ENCODE data around the gene MYO1F. TPM values are rescaled to one million over a fixed set of nuclear protein-coding genes. Genes with fewer than 3 reads are reported as not detected.
"Not testable (repeated sequence)": the region's sequence is repeated elsewhere in the genome, so short reads cannot be mapped to it uniquely, and the experiment has no call there.

Gene MYO1F
- total RNA-seq, 2 experiments from 2014 or later, result 306 to 332 TPM

- Mint-ChIP-seq H3K27ac (peak overlapping the region; percentile 97), H3K9me3 (no peaks in the 10 kb centered on the region), H3K27me3 (no peaks in the 10 kb centered on the region), H3K4me3 (peak overlapping the region; percentile 83), H3K4me1 (peaks cover 62% of the 10 kb centered on the region), H3K36me3 (peaks cover 40% of the 10 kb centered on the region)
- peak; percentile 91 for ATAC-seq (ENCODE audit: low read depth)
- peak; percentile 72 for DNase-seq
- POLR2A ChIA-PET, result interaction anchor here (0.5 to 1.9 kb wide), 14 partner anchors 9 to 226 kb away, joined by 3 to 20 read pairs (median 3); partner anchors contain the start of gene ZNF414
These were observed 8.0 kb downstream of the MYO1F start for GRCh38 chr19:8569066-8569771.

- H3K4me3 Mint-ChIP-seq, result no peak overlapping the region
- POLR2A ChIA-PET, result interaction anchor here (0.7 to 1.9 kb wide), 4 partner anchors 10 to 112 kb away, joined by 3 to 20 read pairs (median 6); partner anchors contain the start of gene ZNF414
- H3K27ac Mint-ChIP-seq, result peak overlapping the region; percentile 68
- no peak for DNase-seq
- no peak for ATAC-seq (ENCODE audit: low read depth)
- peaks cover 28% of the 10 kb centered on the region for H3K36me3 Mint-ChIP-seq
- no peaks in the 10 kb centered on the region for H3K27me3 Mint-ChIP-seq
- peaks cover 50% of the 10 kb centered on the region for H3K4me1 Mint-ChIP-seq
- H3K9me3 Mint-ChIP-seq, result no peaks in the 10 kb centered on the region
These were observed 9.6 kb downstream of the MYO1F start for GRCh38 chr19:8567522-8568172.

- no peak for ATAC-seq (ENCODE audit: low read depth)
- Mint-ChIP-seq H3K4me3 (no peak overlapping the region), H3K27ac (no peak overlapping the region), H3K4me1 (peaks cover 42% of the 10 kb centered on the region), H3K9me3 (no peaks in the 10 kb centered on the region), H3K36me3 (peaks cover 22% of the 10 kb centered on the region), H3K27me3 (no peaks in the 10 kb centered on the region)
- POLR2A ChIA-PET, result interaction anchor here (0.7 kb wide), 3 partner anchors 10 to 111 kb away, joined by 5 to 7 read pairs (median 5); no protein-coding TSS in a partner anchor
- no peak for DNase-seq
These were observed 10.4 kb downstream of the MYO1F start for GRCh38 chr19:8566855-8567254.

GRCh38 chr19:8564866-8565265, 12.4 kb downstream of the MYO1F start:
- H3K9me3 Mint-ChIP-seq; DNase-seq; POLR2A ChIA-PET; H3K27me3 Mint-ChIP-seq; H3K27ac Mint-ChIP-seq; H3K4me3 Mint-ChIP-seq; ATAC-seq (ENCODE audit: low read depth): not testable (repeated sequence)
- peaks cover 34% of the 10 kb centered on the region for H3K4me1 Mint-ChIP-seq
- peaks cover 26% of the 10 kb centered on the region for H3K36me3 Mint-ChIP-seq

GRCh38 chr19:8561075-8561764, 16.0 kb downstream of the MYO1F start:
- Mint-ChIP-seq H3K4me3 (no peak overlapping the region), H3K27me3 (no peaks in the 10 kb centered on the region), H3K4me1 (peaks cover 23% of the 10 kb centered on the region), H3K27ac (peak overlapping the region; percentile 68), H3K9me3 (no peaks in the 10 kb centered on the region), H3K36me3 (peaks cover 33% of the 10 kb centered on the region)
- no peak for DNase-seq
- POLR2A ChIA-PET, result no interaction called here
- ATAC-seq (ENCODE audit: low read depth), result no peak

- Mint-ChIP-seq H3K27ac (peak overlapping the region; percentile 31), H3K4me3 (no peak overlapping the region), H3K27me3 (no peaks in the 10 kb centered on the region), H3K36me3 (peaks cover 34% of the 10 kb centered on the region), H3K9me3 (no peaks in the 10 kb centered on the region), H3K4me1 (peaks cover 18% of the 10 kb centered on the region)
- POLR2A ChIA-PET, result interaction anchor here (0.8 kb wide), 1 partner anchor 11 kb away, joined by 3 read pairs; no protein-coding TSS in a partner anchor
- DNase-seq, result no peak
- ATAC-seq (ENCODE audit: low read depth), result no peak
These were observed 18.9 kb downstream of the MYO1F start for GRCh38 chr19:8558325-8558724.

GRCh38 chr19:8557642-8558238, 19.5 kb downstream of the MYO1F start:
- ATAC-seq (ENCODE audit: low read depth) (peak; percentile 26), DNase-seq (no peak)
- Mint-ChIP-seq H3K9me3 (no peaks in the 10 kb centered on the region), H3K27ac (peak overlapping the region; percentile 80), H3K4me1 (peaks cover 18% of the 10 kb centered on the region), H3K36me3 (peaks cover 38% of the 10 kb centered on the region), H3K4me3 (no peak overlapping the region), H3K27me3 (no peaks in the 10 kb centered on the region)
- POLR2A ChIA-PET, result interaction anchor here (0.6 kb wide), 1 partner anchor 43 kb away, joined by 3 read pairs; no protein-coding TSS in a partner anchor

- Mint-ChIP-seq H3K36me3 (peaks cover 41% of the 10 kb centered on the region), H3K27ac (peak overlapping the region; percentile 42)
- not testable (repeated sequence) for H3K27me3 Mint-ChIP-seq
These were observed 23.5 kb downstream of the MYO1F start for GRCh38 chr19:8553729-8554128.

GRCh38 chr19:8552810-8553209, 24.4 kb downstream of the MYO1F start:
- DNase-seq, result no peak
- no peak for ATAC-seq (ENCODE audit: low read depth)
- Mint-ChIP-seq H3K27me3 (no peaks in the 10 kb centered on the region), H3K36me3 (peaks cover 39% of the 10 kb centered on the region), H3K4me1 (peaks cover 5% of the 10 kb centered on the region), H3K9me3 (no peaks in the 10 kb centered on the region), H3K27ac (peak overlapping the region; percentile 17), H3K4me3 (no peak overlapping the region)
- POLR2A ChIA-PET, result no interaction called here

More at GRCh38 chr19:8553729-8554128, 23.5 kb downstream of the MYO1F start:
- H3K4me3 Mint-ChIP-seq; ATAC-seq (ENCODE audit: low read depth); H3K9me3 Mint-ChIP-seq; POLR2A ChIA-PET; DNase-seq: not testable (repeated sequence)
- peaks cover 12% of the 10 kb centered on the region for H3K4me1 Mint-ChIP-seq

GRCh38 chr19:8550070-8550469, 27.2 kb downstream of the MYO1F start:
- H3K36me3 Mint-ChIP-seq, result peaks cover 44% of the 10 kb centered on the region
- peaks cover 2% of the 10 kb centered on the region for H3K4me1 Mint-ChIP-seq
- H3K27me3 Mint-ChIP-seq, result no peaks in the 10 kb centered on the region
- H3K4me3 Mint-ChIP-seq, result no peak overlapping the region
- POLR2A ChIA-PET, result interaction anchor here (1.5 kb wide), 1 partner anchor 19 kb away, joined by 4 read pairs; no protein-coding TSS in a partner anchor
- no peak for DNase-seq
- no peaks in the 10 kb centered on the region for H3K9me3 Mint-ChIP-seq
- H3K27ac Mint-ChIP-seq, result no peak overlapping the region
- ATAC-seq (ENCODE audit: low read depth), result no peak

- Mint-ChIP-seq H3K4me1 (no peaks in the 10 kb centered on the region), H3K27ac (no peak overlapping the region), H3K27me3 (no peaks in the 10 kb centered on the region), H3K4me3 (no peak overlapping the region), H3K9me3 (no peaks in the 10 kb centered on the region), H3K36me3 (peaks cover 28% of the 10 kb centered on the region)
- POLR2A ChIA-PET, result interaction anchor here (1.2 to 1.6 kb wide), 3 partner anchors 25 to 59 kb away, joined by 3 to 4 read pairs (median 3); partner anchors contain the start of gene MYO1F
- DNase-seq (no peak), ATAC-seq (ENCODE audit: low read depth) (no peak)
These were observed 31.5 kb downstream of the MYO1F start for GRCh38 chr19:8545743-8546142.

GRCh38 chr19:8544168-8544567, 33.1 kb downstream of the MYO1F start:
- H3K9me3 Mint-ChIP-seq, result no peaks in the 10 kb centered on the region
- H3K27ac Mint-ChIP-seq, result no peak overlapping the region
- H3K27me3 Mint-ChIP-seq, result no peaks in the 10 kb centered on the region
- no peaks in the 10 kb centered on the region for H3K4me1 Mint-ChIP-seq
- ATAC-seq (ENCODE audit: low read depth), result no peak
- DNase-seq, result no peak
- POLR2A ChIA-PET, result interaction anchor here (0.5 to 0.6 kb wide), 2 partner anchors 62 to 116 kb away, joined by 5 to 11 read pairs; no protein-coding TSS in a partner anchor
- peaks cover 29% of the 10 kb centered on the region for H3K36me3 Mint-ChIP-seq
- H3K4me3 Mint-ChIP-seq, result no peak overlapping the region
